SK-N-SH treated with all-trans-retinoic acid at 6 μM for 48 hours (cell line): Measurements from ENCODE around the gene ANP32A.

Source experiments
- ATAC-seq: fragments of 200-7000 bp; cut with Tn5 transposase; 3 replicates; pipeline ENCODE4 v1.9.1; 2020; ENCODE audit warnings: mild to moderate bottlenecking, moderate library complexity
- ARNTL ChIP-seq: fragments of 450-650 bp; formaldehyde crosslinking; IDR thresholded peaks from 2 replicates; pipeline ENCODE4 v1.5.0; 2020; ENCODE audit warnings: low read depth, mild to moderate bottlenecking, moderate library complexity, borderline replicate concordance
- BACH2 ChIP-seq: fragments of 250-450 bp; sonication (Bioruptor Pico); IDR thresholded peaks from 2 replicates; pipeline ENCODE4 v1.9.0; 2021; ENCODE audit warnings: mild to moderate bottlenecking, borderline replicate concordance
- CREB5 ChIP-seq: fragments of 250-450 bp; sonication (Bioruptor Pico); IDR thresholded peaks from 2 replicates; pipeline ENCODE4 v1.5.1; 2020; ENCODE audit warnings: low read depth, mild to moderate bottlenecking, moderate library complexity
- CSDC2 ChIP-seq: fragments of 250-450 bp; sonication (Bioruptor Pico); IDR thresholded peaks from 2 replicates; pipeline ENCODE4 v1.5.0; 2020; ENCODE audit warnings: mild to moderate bottlenecking, moderate library complexity
- ESRRG ChIP-seq: fragments of 250-450 bp; sonication (Bioruptor Pico); IDR thresholded peaks from 2 replicates; pipeline ENCODE4 v1.6.1; 2021; ENCODE audit warnings: mild to moderate bottlenecking
- GLIS3 ChIP-seq: fragments of 250-450 bp; sonication (Bioruptor Pico); IDR thresholded peaks from 2 replicates; pipeline ENCODE4 v1.5.0; 2020; ENCODE audit warnings: mild to moderate bottlenecking, moderate library complexity
- ISL1 ChIP-seq: fragments of 250-450 bp; sonication (Bioruptor Pico); IDR thresholded peaks from 2 replicates; pipeline ENCODE4 v2.1.2; 2022; ENCODE audit warnings: mild to moderate bottlenecking, moderate library complexity
- OSR1 ChIP-seq: fragments of 250-450 bp; sonication (Bioruptor Pico); IDR thresholded peaks from 2 replicates; pipeline ENCODE4 v1.8.0; 2022; ENCODE audit warnings: moderate library complexity, mild to moderate bottlenecking, inconsistent platforms
- PATZ1 ChIP-seq: fragments of 250-450 bp; sonication (Bioruptor Pico); IDR thresholded peaks from 2 replicates; pipeline ENCODE4 v1.8.0; 2020; ENCODE audit warnings: mild to moderate bottlenecking, moderate library complexity, borderline replicate concordance
- POU6F1 ChIP-seq: fragments of 250-450 bp; sonication (Bioruptor Pico); IDR thresholded peaks from 2 replicates; pipeline ENCODE4 v1.8.0; 2021; ENCODE audit warnings: low read depth, mild to moderate bottlenecking, moderate library complexity, borderline replicate concordance
- PPARA ChIP-seq: fragments of 250-450 bp; sonication (Bioruptor Pico); IDR thresholded peaks from 2 replicates; pipeline ENCODE4 v1.5.0; 2020; ENCODE audit warnings: mild to moderate bottlenecking, borderline replicate concordance
- RARB ChIP-seq: fragments of 250-450 bp; sonication (Bioruptor Pico); IDR thresholded peaks from 2 replicates; pipeline ENCODE4 v1.8.0; 2021; ENCODE audit warnings: mild to moderate bottlenecking, moderate library complexity
- SNAI2 ChIP-seq: fragments of 250-450 bp; sonication (Bioruptor Pico); IDR thresholded peaks from 2 replicates; pipeline ENCODE4 v1.5.0; 2020; ENCODE audit warnings: mild to moderate bottlenecking, moderate library complexity
- TCF4 ChIP-seq: fragments of 250-450 bp; sonication (Bioruptor Pico); IDR thresholded peaks from 2 replicates; pipeline ENCODE4 v1.8.0; 2021; ENCODE audit warnings: mild to moderate bottlenecking, moderate library complexity, borderline replicate concordance
- TOX ChIP-seq: fragments of 250-450 bp; sonication (Bioruptor Pico); IDR thresholded peaks from 2 replicates; pipeline ENCODE4 v1.8.0; 2021; ENCODE audit warnings: mild to moderate bottlenecking, moderate library complexity, borderline replicate concordance
- TSHZ2 ChIP-seq: fragments of 250-450 bp; sonication (Bioruptor Pico); IDR thresholded peaks from 2 replicates; pipeline ENCODE4 v1.5.0; 2020; ENCODE audit warnings: mild to moderate bottlenecking, moderate library complexity
- ZC3H10 ChIP-seq: fragments of 250-450 bp; sonication (Bioruptor Pico); IDR thresholded peaks from 2 replicates; pipeline ENCODE4 v1.5.1; 2021; ENCODE audit warnings: mild to moderate bottlenecking, moderate library complexity
- ZFP3 ChIP-seq: fragments of 250-450 bp; sonication (Bioruptor Pico); IDR thresholded peaks from 2 replicates; pipeline ENCODE4 v1.5.0; 2020; ENCODE audit warnings: mild to moderate bottlenecking, moderate library complexity
- ZFP30 ChIP-seq: fragments of 450-650 bp; formaldehyde crosslinking; IDR thresholded peaks from 2 replicates; pipeline ENCODE4 v1.5.0; 2022; ENCODE audit warnings: mild to moderate bottlenecking, moderate library complexity
- ZNF565 ChIP-seq: fragments of 450-650 bp; formaldehyde crosslinking; conservative IDR thresholded peaks from 2 replicates; pipeline ENCODE4 v1.5.0; 2020; ENCODE audit warnings: low read depth, mild to moderate bottlenecking, moderate library complexity
- ZNF8 ChIP-seq: fragments of 450-650 bp; formaldehyde crosslinking; IDR thresholded peaks from 2 replicates; pipeline ENCODE4 v1.5.0; 2020; ENCODE audit warnings: mild to moderate bottlenecking, moderate library complexity
- TF ChIP-seq, protein P1 (sequence below): fragments of 250-450 bp; sonication (Bioruptor Pico); IDR thresholded peaks from 2 replicates; pipeline ENCODE4 v1.5.1; 2021; ENCODE audit warnings: mild to moderate bottlenecking, moderate library complexity

The ANP32A gene

DNA sequence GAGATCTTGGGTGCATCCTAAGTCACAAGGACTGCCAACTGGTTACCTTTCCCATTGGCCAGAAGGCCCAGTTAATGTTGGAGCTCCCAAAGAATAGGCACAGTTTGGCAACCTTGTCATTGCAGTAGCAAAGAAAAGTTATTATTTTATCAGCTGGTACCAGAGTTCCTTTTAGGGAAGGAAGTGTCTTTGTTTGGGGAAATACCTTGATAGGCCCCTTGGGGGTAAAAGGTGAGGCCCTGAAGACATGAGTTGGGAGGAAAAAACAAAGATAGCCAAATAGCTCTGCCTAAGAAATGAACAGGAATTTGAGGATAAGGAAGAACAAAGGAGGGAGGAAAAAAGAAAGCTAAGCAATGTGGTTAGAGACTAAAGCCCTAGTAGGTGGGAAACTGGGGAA, 85.8 kb downstream of the ANP32A start:
- no peak for TF ChIP-seq ZFP3
- TF ChIP-seq ZC3H10 = no peak
- no peak for TF ChIP-seq TOX (CRISPR knock-in tag)
- ATAC-seq = no peak

DNA sequence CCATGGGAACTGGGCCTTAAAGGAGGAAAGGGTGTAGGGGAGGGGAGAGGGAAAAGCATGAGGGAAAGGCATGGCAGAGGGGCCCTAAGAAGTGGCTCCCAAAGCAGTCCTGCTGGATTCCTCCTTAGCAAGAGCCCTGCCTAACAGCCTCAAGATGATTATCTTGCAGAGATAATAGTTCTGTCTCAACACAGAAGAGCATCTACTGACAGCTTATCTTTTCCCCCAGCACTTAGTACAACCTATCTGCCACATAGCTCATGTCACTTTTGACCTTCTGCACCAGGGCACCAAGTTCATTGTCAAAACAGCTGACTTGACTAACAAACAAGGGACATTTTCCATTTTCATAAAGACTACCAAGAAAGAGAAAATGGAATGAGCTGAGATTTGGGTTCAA, 86.3 kb downstream of the ANP32A start:
- TF ChIP-seq CREB5 (CRISPR knock-in tag) (no peak), OSR1 (no peak), SNAI2 (no peak), TCF4 (no peak), ZNF8 (CRISPR knock-in tag) (no peak), ESRRG (CRISPR knock-in tag) (no peak), TOX (CRISPR knock-in tag) (no peak), CSDC2 (CRISPR knock-in tag) (no peak), PPARA (no peak), ZNF565 (CRISPR knock-in tag) (no peak), ZFP3 (no peak), GLIS3 (CRISPR knock-in tag) (no peak), RARB (CRISPR knock-in tag) (no peak), ZFP30 (CRISPR knock-in tag) (no peak), ISL1 (CRISPR knock-in tag) (no peak), TSHZ2 (CRISPR knock-in tag) (no peak), ARNTL (CRISPR knock-in tag) (no peak), PATZ1 (CRISPR knock-in tag) (no peak)
- TF ChIP-seq, protein P1, sequence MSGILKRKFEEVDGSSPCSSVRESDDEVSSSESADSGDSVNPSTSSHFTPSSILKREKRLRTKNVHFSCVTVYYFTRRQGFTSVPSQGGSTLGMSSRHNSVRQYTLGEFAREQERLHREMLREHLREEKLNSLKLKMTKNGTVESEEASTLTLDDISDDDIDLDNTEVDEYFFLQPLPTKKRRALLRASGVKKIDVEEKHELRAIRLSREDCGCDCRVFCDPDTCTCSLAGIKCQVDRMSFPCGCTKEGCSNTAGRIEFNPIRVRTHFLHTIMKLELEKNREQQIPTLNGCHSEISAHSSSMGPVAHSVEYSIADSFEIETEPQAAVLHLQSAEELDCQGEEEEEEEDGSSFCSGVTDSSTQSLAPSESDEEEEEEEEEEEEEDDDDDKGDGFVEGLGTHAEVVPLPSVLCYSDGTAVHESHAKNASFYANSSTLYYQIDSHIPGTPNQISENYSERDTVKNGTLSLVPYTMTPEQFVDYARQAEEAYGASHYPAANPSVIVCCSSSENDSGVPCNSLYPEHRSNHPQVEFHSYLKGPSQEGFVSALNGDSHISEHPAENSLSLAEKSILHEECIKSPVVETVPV = no peak
- no peak for ATAC-seq

- no peak for TF ChIP-seq PATZ1 (CRISPR knock-in tag)
- ATAC-seq = no peak
Measured at GRCh38 chr15:68733666-68734065, 87.0 kb downstream of the ANP32A start.

DNA sequence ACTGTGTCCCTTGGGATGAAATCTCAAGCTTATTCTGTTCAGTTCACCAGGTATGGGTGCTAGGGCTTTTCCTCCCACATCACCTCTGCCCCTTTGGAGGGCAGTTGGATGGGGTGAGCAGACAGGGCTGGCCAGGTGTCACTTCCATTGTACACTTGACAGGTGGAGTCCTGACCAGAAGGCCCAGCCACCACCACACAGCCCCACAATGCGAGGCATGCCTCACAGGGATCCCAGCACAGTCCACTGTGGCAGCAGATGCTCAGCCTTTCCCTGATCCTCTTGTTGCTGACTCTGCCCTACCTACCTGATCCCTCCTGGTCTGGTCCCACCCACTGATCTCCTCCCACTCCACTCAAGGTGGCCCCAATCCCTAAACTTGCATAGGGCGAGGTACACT, 88.2 kb downstream of the ANP32A start:
- no peak for ATAC-seq
- TF ChIP-seq BACH2 (CRISPR knock-in tag) (no peak), CSDC2 (CRISPR knock-in tag) (no peak), PATZ1 (CRISPR knock-in tag) (no peak), ISL1 (CRISPR knock-in tag) (no peak), ESRRG (CRISPR knock-in tag) (no peak), ZFP30 (CRISPR knock-in tag) (no peak), ZNF565 (CRISPR knock-in tag) (no peak), ARNTL (CRISPR knock-in tag) (no peak), POU6F1 (CRISPR knock-in tag) (no peak)
- TF ChIP-seq, all 23 proteins: peak for 0
